HG02571 (cell line): Measurements from ENCODE around the gene FAM156B.
"Not testable (repeated sequence)": the region's sequence is repeated elsewhere in the genome, so short reads cannot be mapped to it uniquely, and the experiment has no call there.

Experiments used
- ATAC-seq: cut with Tn5 transposase; IDR thresholded peaks from one replicate; pipeline ENCODE4 v1.9.1; 2021; ENCODE audit warnings: mild to moderate bottlenecking, moderate library complexity; ENCODE audit not compliant: unreplicated experiment

The FAM156B gene

GRCh38 chrX:52923781-52924241 is 26.7 kb downstream of the FAM156B start:
- no peak for ATAC-seq

GRCh38 chrX:52930214-52930613 is 33.1 kb downstream of the FAM156B start:
- ATAC-seq: not testable (repeated sequence)

- no peak for ATAC-seq
Observed at GRCh38 chrX:52933213-52933612, 36.1 kb downstream of the FAM156B start.

- no peak for ATAC-seq
Observed at GRCh38 chrX:52933976-52934703, 37.0 kb downstream of the FAM156B start.

- ATAC-seq: peak; percentile 96
Observed at GRCh38 chrX:52934704-52935469, 37.8 kb downstream of the FAM156B start.

GRCh38 chrX:52935470-52935784 is 38.3 kb downstream of the FAM156B start:
- not testable (repeated sequence) for ATAC-seq

- ATAC-seq: not testable (repeated sequence)
Observed at GRCh38 chrX:52940704-52941103, 43.6 kb downstream of the FAM156B start.

GRCh38 chrX:52941728-52942127 is 44.6 kb downstream of the FAM156B start:
- not testable (repeated sequence) for ATAC-seq

GRCh38 chrX:52945838-52946494 is 48.8 kb downstream of the FAM156B start:
- ATAC-seq: not testable (repeated sequence)

- ATAC-seq: not testable (repeated sequence)
Observed at GRCh38 chrX:52947501-52947900, 50.4 kb downstream of the FAM156B start.

GRCh38 chrX:52948265-52948664 is 51.1 kb downstream of the FAM156B start:
- ATAC-seq: not testable (repeated sequence)

- not testable (repeated sequence) for ATAC-seq
Observed at GRCh38 chrX:52949325-52949724, 52.2 kb downstream of the FAM156B start.

GRCh38 chrX:52949884-52950283 is 52.8 kb downstream of the FAM156B start:
- ATAC-seq: not testable (repeated sequence)
